Occipital lobe (tissue), 2 donors: Measurements from ENCODE around the gene NUDT19. TPM values are rescaled to one million over a fixed set of nuclear protein-coding genes. Genes with fewer than 3 reads are reported as not detected.
A peak's percentile ranks its signal among the peaks of the same experiment; 100 is the strongest.
"Not testable (repeated sequence)": the region's sequence is repeated elsewhere in the genome, so short reads cannot be mapped to it uniquely, and the experiment has no call there.

ENCODE experiments used
- DNase-seq: peaks from one replicate; lab custom pipeline; 2025; lab: John Stamatoyannopoulos, UW
- total RNA-seq: library from RNA; depleted of rRNA; stranded (reverse); fragments of >200 nt; gene quantifications from one replicate; pipeline ENCODE4 v1.2.3, GENCODE V29; 2014

NUDT19 gene
- total RNA-seq, 1 donor from 2014 or later = 8.1 TPM

GRCh38 chr19:32674931-32675719 lies 16.5 kb upstream of the NUDT19 start, which contains the start of gene ANKRD27:
Gene ANKRD27, minus strand, starts transcription at chr19:32675180. Its CDS starts 16,165 bp downstream, at chr19:32659015.
- peak; percentile 97 for DNase-seq

GRCh38 chr19:32675720-32676185 lies 15.9 kb upstream of the NUDT19 start, which contains the start of gene RGS9BP:
Gene RGS9BP, plus strand, starts transcription at chr19:32675848. Its CDS starts 416 bp downstream, at chr19:32676264.
- peak; percentile 64 for DNase-seq

- no peak for DNase-seq
These were observed 15.3 kb upstream of the NUDT19 start for GRCh38 chr19:32676186-32676894.

- no peak for DNase-seq
These were observed 14.7 kb upstream of the NUDT19 start for GRCh38 chr19:32676895-32677359.

- DNase-seq = no peak
These were observed 14.0 kb upstream of the NUDT19 start for GRCh38 chr19:32677657-32678056.

- DNase-seq = no peak
These were observed 10.6 kb upstream of the NUDT19 start for GRCh38 chr19:32680986-32681385.

GRCh38 chr19:32682317-32682716 lies 9.3 kb upstream of the NUDT19 start:
- no peak for DNase-seq

- no peak for DNase-seq
These were observed 4.7 kb upstream of the NUDT19 start for GRCh38 chr19:32686847-32687475.

- no peak for DNase-seq
These were observed 3.9 kb upstream of the NUDT19 start for GRCh38 chr19:32687681-32688080.

GRCh38 chr19:32688311-32688710 lies 3.3 kb upstream of the NUDT19 start:
- no peak for DNase-seq

- peak; percentile 47 for DNase-seq
These were observed 518 bp downstream of the NUDT19 start for GRCh38 chr19:32691952-32692726.

GRCh38 chr19:32692727-32693061 lies 1.1 kb downstream of the NUDT19 start:
- no peak for DNase-seq

GRCh38 chr19:32693151-32694108 lies 1.8 kb downstream of the NUDT19 start:
- DNase-seq = not testable (repeated sequence)

- not testable (repeated sequence) for DNase-seq
These were observed 2.7 kb downstream of the NUDT19 start for GRCh38 chr19:32694316-32694715.

- not testable (repeated sequence) for DNase-seq
These were observed 3.2 kb downstream of the NUDT19 start for GRCh38 chr19:32694851-32695250.

GRCh38 chr19:32695506-32695905 lies 3.9 kb downstream of the NUDT19 start:
- DNase-seq = not testable (repeated sequence)

- not testable (repeated sequence) for DNase-seq
These were observed 5.2 kb downstream of the NUDT19 start for GRCh38 chr19:32696771-32697170.

GRCh38 chr19:32700129-32700528 lies 8.5 kb downstream of the NUDT19 start:
- DNase-seq = not testable (repeated sequence)

GRCh38 chr19:32702010-32702409 lies 10.4 kb downstream of the NUDT19 start:
- DNase-seq = no peak

- DNase-seq = not testable (repeated sequence)
These were observed 12.4 kb downstream of the NUDT19 start for GRCh38 chr19:32704006-32704405.
